Coronary artery (tissue), 2 donors: Measurements from ENCODE around the gene VTI1A.

Source experiments
- DNase-seq: peaks from one replicate; pipeline ENCODE4 v3.0.0-alpha.2; 2017; ENCODE audit warnings: low spot score
- H3K27ac ChIP-seq, 2 donors: fragments of 200-600 bp; sonication (generic); one replicate each; pipeline ENCODE4 v1.5.1; 2016 to 2019
- H3K4me3 ChIP-seq: fragments of 200-600 bp; sonication (generic); 2 replicates; pipeline ENCODE4 v1.5.1; 2016; ENCODE audit warnings: mild to moderate bottlenecking, moderate library complexity
- CTCF ChIP-seq: fragments of 200-600 bp; sonication (generic); IDR thresholded peaks from one replicate; pipeline ENCODE4 v1.5.1; 2019; ENCODE audit warnings: antibody characterized with exemption

VTI1A gene

GRCh38 chr10:112593023-112593422 lies 146.0 kb downstream of the VTI1A start:
- TF ChIP-seq CTCF: no peak
- H3K27ac ChIP-seq: no peak overlapping the region
- DNase-seq: no peak
- no peak overlapping the region for H3K4me3 ChIP-seq

- TF ChIP-seq CTCF: no peak
- Histone ChIP-seq H3K4me3 (no peak overlapping the region), H3K27ac (no peak overlapping the region)
- DNase-seq: no peak
These were observed 154.4 kb downstream of the VTI1A start for GRCh38 chr10:112601214-112602090.

- Histone ChIP-seq H3K4me3 (no peak overlapping the region), H3K27ac (no peak overlapping the region)
- DNase-seq: no peak
- TF ChIP-seq CTCF: no peak
These were observed 156.0 kb downstream of the VTI1A start for GRCh38 chr10:112603062-112603461.

- no peak for DNase-seq
- Histone ChIP-seq H3K27ac (no peak overlapping the region), H3K4me3 (no peak overlapping the region)
- TF ChIP-seq CTCF: no peak
These were observed 158.0 kb downstream of the VTI1A start for GRCh38 chr10:112605063-112605462.

GRCh38 chr10:112607506-112607905 lies 160.5 kb downstream of the VTI1A start:
- Histone ChIP-seq H3K27ac (no peak overlapping the region), H3K4me3 (no peak overlapping the region)
- TF ChIP-seq CTCF: no peak
- DNase-seq: no peak

- TF ChIP-seq CTCF: no peak
- H3K4me3 ChIP-seq: no peak overlapping the region
- DNase-seq: no peak
- H3K27ac ChIP-seq: no peak overlapping the region
These were observed 166.6 kb downstream of the VTI1A start for GRCh38 chr10:112613620-112614019.

GRCh38 chr10:112614072-112614471 lies 167.1 kb downstream of the VTI1A start:
- no peak for TF ChIP-seq CTCF
- no peak for DNase-seq
- no peak overlapping the region for H3K27ac ChIP-seq
- no peak overlapping the region for H3K4me3 ChIP-seq
